ENCODE data around the gene TPO. TPM values are rescaled to one million over a fixed set of nuclear protein-coding genes. Genes with fewer than 3 reads are reported as not detected.

Gene TPO
- total RNA-seq, 1 experiment from 2014 or later, result not detected

GRCh38 chr2:1430491-1430890 lies 17.2 kb downstream of the TPO start:
- no peak for TF ChIP-seq CTCF (IDR thresholded peaks at IDR 0.05; ENCODE audit: unreplicated experiment)
- BruUV-seq (replicated peaks), result no TSS peak
- POLR2A ChIA-PET, result no interaction called here
- no peaks in the 10 kb centered on the region for H3K4me1 Mint-ChIP-seq (ENCODE audit: insufficient read depth, unreplicated experiment)
- H3K4me3 Mint-ChIP-seq (ENCODE audit: unreplicated experiment), result no peak overlapping the region
- no peak for DNase-seq (ENCODE audit: unreplicated experiment)
- H3K36me3 Mint-ChIP-seq (ENCODE audit: insufficient read depth, unreplicated experiment), result no peaks in the 10 kb centered on the region
- peaks cover 24% of the 10 kb centered on the region for H3K27me3 Mint-ChIP-seq (ENCODE audit: insufficient read depth, unreplicated experiment)
- no peaks in the 10 kb centered on the region for H3K9me3 Mint-ChIP-seq (ENCODE audit: unreplicated experiment)
- CTCF ChIA-PET, result interaction anchor here (0.5 kb wide), 1 partner anchor 487 kb away, joined by 4 read pairs; no protein-coding TSS in a partner anchor
- intact Hi-C loops (cut with micrococcal nuclease), result no loop called here
- H3K27ac Mint-ChIP-seq (ENCODE audit: low read depth, unreplicated experiment), result no peak overlapping the region

- H3K36me3 Mint-ChIP-seq (ENCODE audit: insufficient read depth, unreplicated experiment), result no peaks in the 10 kb centered on the region
- ChIA-PET CTCF (no interaction called here), POLR2A (interaction anchor here (0.5 kb wide), 1 partner anchor 491 kb away, joined by 3 read pairs; no protein-coding TSS in a partner anchor)
- no peaks in the 10 kb centered on the region for H3K9me3 Mint-ChIP-seq (ENCODE audit: unreplicated experiment)
- intact Hi-C loops (cut with micrococcal nuclease), result no loop called here
- no peak for TF ChIP-seq CTCF (IDR thresholded peaks at IDR 0.05; ENCODE audit: unreplicated experiment)
- no peak overlapping the region for H3K27ac Mint-ChIP-seq (ENCODE audit: low read depth, unreplicated experiment)
- H3K27me3 Mint-ChIP-seq (ENCODE audit: insufficient read depth, unreplicated experiment), result peaks cover 9% of the 10 kb centered on the region
- no peak overlapping the region for H3K4me3 Mint-ChIP-seq (ENCODE audit: unreplicated experiment)
- no peaks in the 10 kb centered on the region for H3K4me1 Mint-ChIP-seq (ENCODE audit: insufficient read depth, unreplicated experiment)
- no peak for DNase-seq (ENCODE audit: unreplicated experiment)
- BruUV-seq (replicated peaks), result no TSS peak
Measured at GRCh38 chr2:1431886-1432400, 18.7 kb downstream of the TPO start.

GRCh38 chr2:1432726-1433125 lies 19.5 kb downstream of the TPO start:
- intact Hi-C loops (cut with micrococcal nuclease), result no loop called here
- BruUV-seq (replicated peaks), result no TSS peak
- POLR2A ChIA-PET, result no interaction called here
- H3K9me3 Mint-ChIP-seq (ENCODE audit: unreplicated experiment), result no peaks in the 10 kb centered on the region
- peaks cover 1% of the 10 kb centered on the region for H3K27me3 Mint-ChIP-seq (ENCODE audit: insufficient read depth, unreplicated experiment)
- H3K4me3 Mint-ChIP-seq (ENCODE audit: unreplicated experiment), result no peak overlapping the region
- TF ChIP-seq CTCF (IDR thresholded peaks at IDR 0.05; ENCODE audit: unreplicated experiment), result no peak
- no peak for DNase-seq (ENCODE audit: unreplicated experiment)
- H3K36me3 Mint-ChIP-seq (ENCODE audit: insufficient read depth, unreplicated experiment), result no peaks in the 10 kb centered on the region
- H3K4me1 Mint-ChIP-seq (ENCODE audit: insufficient read depth, unreplicated experiment), result no peaks in the 10 kb centered on the region
- no peak overlapping the region for H3K27ac Mint-ChIP-seq (ENCODE audit: low read depth, unreplicated experiment)
- CTCF ChIA-PET, result no interaction called here

GRCh38 chr2:1436369-1436768 lies 23.1 kb downstream of the TPO start:
- no peak overlapping the region for H3K27ac Mint-ChIP-seq (ENCODE audit: low read depth, unreplicated experiment)
- ChIA-PET POLR2A (no interaction called here), CTCF (interaction anchor here (0.6 kb wide), 1 partner anchor 714 kb away, joined by 3 read pairs; no protein-coding TSS in a partner anchor)
- DNase-seq (ENCODE audit: unreplicated experiment), result no peak
- no peaks in the 10 kb centered on the region for H3K27me3 Mint-ChIP-seq (ENCODE audit: insufficient read depth, unreplicated experiment)
- no peaks in the 10 kb centered on the region for H3K4me1 Mint-ChIP-seq (ENCODE audit: insufficient read depth, unreplicated experiment)
- TF ChIP-seq CTCF (IDR thresholded peaks at IDR 0.05; ENCODE audit: unreplicated experiment), result no peak
- BruUV-seq (replicated peaks), result no TSS peak
- no peak overlapping the region for H3K4me3 Mint-ChIP-seq (ENCODE audit: unreplicated experiment)
- H3K9me3 Mint-ChIP-seq (ENCODE audit: unreplicated experiment), result no peaks in the 10 kb centered on the region
- no peaks in the 10 kb centered on the region for H3K36me3 Mint-ChIP-seq (ENCODE audit: insufficient read depth, unreplicated experiment)
- intact Hi-C loops (cut with micrococcal nuclease), result no loop called here

Measured in MCF 10A (cell line).